Measurements from ENCODE around the gene CSNK1D.
A peak's percentile ranks its signal among the peaks of the same experiment; 100 is the strongest.

Gene CSNK1D

DNA sequence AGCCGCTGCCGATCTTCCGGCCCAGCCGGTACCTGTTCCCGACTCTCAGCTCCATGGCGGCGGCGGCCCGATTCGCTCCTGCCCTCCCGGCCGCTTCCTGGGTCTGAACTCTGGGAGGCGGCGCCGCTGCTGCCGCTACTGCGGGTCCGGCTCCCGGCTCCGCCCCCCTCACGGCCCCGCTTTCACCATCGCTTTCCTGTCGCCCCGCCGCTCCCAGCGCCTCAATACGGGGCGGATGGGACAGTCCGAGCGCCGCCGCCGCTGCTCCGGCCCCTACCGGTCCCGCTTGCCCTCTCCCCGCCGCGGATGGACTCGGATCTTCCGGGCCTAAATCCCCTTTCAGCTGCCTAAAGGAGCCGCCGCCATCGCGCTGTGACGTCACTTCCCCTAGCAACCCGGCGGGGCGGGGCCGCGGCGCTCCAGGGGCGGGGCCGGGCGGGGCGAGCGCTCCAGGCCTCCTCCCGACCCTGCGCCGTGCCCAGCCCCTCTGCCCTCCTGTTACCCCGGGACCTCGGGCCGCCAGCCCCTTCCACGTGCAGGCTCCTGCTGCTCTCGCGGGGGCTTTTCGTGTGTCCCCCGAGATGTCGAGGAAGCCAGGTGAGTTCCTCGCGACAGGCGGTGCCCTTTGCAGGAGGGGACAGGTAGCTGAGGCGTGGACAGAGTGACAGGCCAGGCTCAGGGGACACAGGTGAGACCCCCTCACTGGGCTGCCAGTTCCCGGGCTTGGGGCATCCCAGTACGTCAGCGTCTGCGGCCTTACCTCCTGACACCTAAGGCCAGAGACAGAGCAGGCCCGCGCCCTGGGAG, at the start of gene CSNK1D:
CSNK1D (minus strand) TSS at position 374 of the 807 bp plus-strand sequence; CDS start at position 55, 319 bp downstream.
- DNase-seq = peak; percentile 43

DNA sequence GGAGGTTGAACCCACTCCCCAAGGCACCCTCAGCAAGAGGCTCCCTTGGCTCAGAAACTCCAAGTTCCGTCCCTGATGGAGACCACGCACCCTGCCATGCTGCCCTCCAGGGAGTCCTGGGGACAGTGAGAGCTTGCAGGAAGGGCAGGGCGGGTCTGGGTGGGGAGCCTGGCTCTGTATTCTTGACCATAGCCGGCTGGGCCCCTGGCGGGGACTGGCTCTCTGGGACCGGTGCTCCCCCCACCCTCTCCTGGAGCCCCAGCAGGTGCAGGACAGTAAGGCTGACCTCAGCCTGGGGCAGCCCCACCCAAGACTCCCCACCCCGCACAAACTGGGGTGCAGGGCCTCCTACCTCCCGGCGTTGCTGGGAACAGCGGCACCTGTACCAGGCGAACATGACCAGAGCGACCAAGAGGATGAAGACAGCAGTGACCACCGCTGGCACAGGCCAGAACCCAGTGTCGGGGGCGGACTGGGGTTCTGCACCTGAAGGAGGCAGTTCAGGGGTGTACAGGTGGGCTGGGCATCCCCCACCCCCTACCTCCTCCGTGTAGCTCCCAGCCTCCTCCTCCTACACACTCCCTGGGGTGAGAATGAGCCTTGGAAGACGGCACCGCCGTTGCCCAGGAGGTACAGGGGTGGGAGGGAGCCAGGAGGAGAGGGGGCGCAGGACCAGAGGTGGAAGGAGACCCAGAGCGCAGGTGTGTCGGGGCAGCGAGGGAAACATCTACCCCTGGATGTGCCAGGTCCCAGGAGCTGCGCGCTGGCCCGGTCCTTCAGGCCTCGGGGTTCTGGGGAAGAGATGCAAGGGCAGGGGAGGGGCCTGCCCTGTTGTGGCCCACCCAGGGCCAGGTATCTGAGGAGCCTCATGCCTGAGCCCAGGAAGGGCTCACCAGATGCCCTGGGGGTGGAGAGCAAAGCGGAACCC, 49.3 kb upstream of the CSNK1D start:
- no peak for DNase-seq

DNA sequence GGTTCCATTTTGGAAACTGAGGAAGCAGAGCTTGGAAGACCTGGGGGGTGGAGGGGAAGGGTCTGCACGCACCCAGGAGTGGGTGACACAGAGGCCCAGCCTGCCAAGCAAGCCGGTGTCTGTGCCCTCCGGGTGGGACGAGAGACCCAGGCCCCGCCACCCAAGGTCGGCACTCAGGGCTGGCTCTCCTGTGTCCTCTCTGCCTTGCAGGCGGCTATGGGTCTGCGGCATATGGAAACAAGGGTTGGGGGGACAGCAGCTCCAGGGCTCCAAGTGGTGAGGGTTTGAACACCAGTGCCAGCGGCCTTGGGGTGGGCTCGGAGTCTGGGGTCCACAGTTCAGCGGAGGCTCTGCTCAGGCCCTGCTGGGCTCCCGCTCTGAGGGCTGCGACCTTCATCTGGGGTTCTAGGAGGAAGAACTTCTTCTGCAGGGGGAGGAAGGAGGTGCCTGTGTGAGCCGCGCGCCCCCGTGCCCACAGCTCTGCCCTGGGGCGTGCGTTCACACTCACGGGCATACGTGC, 48.5 kb upstream of the CSNK1D start:
- no peak for DNase-seq

DNA sequence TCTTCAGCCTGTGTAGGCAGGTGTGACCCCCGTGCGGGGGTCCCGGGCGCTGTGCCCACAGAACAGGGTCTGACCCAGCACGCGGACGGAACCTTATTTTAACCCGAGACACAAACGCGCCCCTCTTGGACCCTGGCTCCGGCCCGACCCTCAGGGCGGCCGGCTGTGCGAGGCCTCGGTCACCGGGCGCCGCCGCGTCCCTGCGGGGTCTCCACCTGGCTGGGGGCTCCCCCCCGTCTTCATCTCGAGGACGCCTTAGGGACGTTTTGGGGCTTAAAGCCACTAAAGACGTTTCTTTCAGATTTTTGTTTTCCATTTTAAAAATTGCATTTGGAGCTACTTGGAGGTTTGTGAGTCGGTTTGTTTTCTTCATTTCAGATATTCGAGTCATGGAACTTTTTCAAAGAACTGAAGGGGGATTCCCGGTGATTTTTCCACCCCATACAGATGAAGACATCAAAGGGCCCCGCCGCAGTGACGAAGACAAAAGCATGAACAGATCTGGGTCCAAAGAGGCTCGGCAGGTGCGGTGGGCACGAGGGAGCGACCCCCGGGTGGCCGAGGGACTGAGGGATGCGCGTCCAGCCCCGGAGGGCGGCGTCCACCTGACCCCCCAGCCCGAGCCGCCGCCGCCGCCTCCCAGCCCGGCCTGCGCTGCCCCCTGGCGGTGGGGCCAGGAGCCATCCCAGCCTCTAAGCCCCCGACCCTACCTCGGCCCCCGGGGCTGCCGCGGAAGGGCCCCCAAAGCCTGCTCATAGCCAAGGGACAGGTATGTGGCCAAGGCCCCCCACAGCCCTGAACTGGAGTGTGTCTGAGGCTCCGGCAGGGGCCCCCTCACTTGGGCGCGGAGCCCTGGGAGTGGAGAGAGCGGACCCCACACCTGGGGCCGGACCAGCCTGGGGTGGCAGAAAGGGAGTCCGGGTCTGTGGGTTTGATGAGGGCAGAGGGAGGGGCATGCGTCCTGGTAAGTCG, 47.7 kb upstream of the CSNK1D start:
- DNase-seq = no peak

DNA sequence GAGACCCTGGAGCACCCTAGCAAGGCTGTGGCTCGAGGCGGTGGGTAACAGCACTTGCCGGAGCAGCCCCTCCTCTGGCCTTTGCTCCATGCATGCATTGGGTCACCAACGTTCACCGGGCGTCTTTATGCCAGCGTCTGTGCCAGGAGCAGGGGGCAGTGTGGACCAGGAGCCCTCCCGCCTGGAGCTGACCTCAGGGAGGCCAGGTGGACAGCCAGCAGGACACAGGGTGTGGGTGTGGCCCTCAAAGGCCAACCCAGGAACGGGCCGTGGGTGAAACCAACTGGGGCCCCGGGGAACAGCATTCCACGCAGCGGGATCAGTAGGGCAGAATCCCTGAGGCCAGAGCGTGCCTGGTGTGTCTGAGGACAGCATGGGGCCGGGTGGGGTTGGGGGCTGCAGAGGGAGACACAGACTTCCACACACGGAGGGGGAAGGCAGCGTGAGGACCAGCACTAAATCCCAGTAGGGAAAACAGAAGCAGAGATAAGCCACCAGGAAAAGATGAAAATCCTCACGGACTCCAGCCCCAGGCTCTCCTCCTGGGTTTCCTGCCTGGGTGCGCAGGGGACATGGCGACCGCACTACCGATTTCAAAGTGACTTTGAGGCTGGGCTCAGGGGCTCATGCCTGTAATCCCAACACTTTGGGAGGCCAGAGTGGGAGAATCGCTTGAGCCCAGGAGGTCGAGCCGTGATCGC, 46.8 kb upstream of the CSNK1D start:
- no peak for DNase-seq

DNA sequence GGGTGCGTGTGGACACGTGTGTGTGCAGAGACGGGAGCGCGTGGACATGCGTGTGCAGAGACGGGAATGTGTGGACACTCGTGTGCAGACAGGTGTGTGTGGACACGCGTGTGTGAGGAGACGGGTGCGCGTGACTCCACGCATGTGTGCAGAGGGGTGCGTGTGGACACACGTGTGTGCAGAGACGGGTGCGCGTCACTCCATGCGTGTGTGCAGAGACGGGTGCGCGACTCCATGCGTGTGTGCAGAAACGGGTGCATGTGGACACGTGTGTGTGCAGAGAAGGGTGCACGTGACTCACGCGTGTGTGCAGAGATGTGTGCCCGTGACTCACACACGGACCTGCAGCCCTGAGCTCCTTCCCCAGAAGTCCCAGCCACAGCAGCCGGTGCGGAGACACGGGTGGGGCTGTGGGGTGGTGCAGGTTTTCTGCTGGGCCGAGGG, 46.1 kb upstream of the CSNK1D start:
- no peak for DNase-seq

DNA sequence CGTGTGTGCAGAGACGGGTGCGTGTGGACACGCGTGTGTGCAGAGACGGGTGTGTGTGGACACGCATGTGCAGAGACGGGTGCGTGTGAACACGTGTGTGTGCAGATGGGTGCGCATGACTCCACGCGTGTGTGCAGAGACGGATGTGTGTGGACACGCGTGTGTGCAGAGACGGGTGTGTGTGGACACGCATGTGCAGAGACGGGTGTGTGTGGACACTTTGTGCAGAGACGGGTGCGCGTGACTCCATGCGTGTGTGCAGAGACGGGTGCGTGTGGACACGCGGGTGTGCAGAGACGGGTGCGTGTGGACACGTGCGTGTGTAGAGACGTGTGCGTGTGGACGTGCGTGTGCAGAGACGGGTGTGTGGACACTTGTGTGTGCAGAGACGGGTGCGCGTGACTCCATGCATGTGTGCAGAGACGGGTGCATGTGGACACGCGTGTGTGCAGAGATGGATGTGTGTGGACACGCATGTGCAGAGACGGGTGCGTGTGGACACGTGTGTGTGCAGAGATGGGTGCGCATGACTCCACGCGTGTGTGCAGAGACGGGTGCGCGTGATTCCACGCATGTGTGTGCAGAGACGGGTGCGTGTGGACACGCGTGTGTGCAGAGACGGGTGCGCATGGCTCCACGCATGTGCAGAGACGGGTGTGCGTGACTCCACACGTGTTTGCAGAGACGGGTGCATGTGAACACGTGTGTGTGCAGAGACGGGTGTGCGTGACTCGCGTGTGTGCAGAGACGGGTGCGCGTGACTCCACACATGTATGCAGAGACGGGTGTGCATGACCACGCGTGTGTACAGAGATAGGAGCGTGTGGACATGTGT, 45.5 kb upstream of the CSNK1D start:
- no peak for DNase-seq

DNA sequence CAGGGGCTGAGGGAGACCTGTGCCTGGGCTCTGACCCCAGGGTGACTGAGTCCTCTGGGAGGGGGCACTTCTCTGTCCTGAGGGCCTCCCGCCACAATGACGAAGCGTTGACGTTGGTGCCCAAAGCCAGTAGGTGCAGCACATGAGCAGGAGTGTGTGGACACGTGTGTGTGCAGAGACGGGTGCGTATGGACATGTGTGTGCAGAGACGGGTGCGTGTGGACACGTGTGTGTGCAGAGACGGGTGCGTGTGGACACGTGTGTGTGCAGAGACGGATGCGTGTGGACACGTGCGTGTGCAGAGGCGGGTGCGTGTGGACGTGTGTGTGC, 44.6 kb upstream of the CSNK1D start:
- no peak for DNase-seq

DNA sequence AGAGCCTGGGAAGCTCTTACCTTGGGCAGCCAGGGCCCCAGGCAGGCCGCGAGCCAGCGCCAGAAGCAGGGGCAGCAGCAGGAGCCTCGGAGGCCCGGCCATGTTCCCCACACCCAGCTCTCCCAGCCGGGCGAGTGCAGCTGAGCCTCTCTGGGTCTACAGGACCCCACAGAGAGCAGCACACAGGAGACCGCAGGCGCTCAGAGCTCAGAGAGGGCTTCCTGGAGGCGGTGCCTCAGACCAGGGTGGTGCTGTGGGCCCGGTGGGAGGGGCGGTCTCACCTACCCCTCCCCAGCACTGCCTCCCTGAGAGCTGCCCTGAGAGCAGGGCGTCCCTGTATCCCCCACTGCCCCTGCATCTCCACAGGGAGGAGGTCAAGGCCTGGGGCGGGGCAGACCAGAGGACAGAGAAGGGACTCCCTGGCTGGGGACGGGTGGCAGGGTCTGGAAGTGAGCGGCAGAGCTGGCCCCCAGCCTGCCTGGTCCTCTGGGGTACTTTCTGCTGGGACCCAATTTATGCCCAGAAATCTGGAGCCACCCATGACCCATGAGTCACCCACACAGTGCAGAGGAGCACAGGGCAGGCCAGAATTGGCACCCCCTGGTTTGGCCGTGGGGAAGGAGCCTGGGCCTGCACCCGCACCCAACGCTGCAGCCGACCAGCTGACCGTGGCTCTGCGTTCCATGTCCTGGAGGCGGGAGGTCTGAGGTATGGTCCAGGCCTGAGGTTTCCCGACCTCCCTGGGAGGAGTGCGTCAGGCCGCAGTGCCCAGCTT, 44.1 kb upstream of the CSNK1D start, which contains the start of gene CD7:
CD7 (minus strand) TSS at position 215 of the 775 bp plus-strand sequence; CDS start at position 102, 113 bp downstream.
- no peak for DNase-seq

DNA sequence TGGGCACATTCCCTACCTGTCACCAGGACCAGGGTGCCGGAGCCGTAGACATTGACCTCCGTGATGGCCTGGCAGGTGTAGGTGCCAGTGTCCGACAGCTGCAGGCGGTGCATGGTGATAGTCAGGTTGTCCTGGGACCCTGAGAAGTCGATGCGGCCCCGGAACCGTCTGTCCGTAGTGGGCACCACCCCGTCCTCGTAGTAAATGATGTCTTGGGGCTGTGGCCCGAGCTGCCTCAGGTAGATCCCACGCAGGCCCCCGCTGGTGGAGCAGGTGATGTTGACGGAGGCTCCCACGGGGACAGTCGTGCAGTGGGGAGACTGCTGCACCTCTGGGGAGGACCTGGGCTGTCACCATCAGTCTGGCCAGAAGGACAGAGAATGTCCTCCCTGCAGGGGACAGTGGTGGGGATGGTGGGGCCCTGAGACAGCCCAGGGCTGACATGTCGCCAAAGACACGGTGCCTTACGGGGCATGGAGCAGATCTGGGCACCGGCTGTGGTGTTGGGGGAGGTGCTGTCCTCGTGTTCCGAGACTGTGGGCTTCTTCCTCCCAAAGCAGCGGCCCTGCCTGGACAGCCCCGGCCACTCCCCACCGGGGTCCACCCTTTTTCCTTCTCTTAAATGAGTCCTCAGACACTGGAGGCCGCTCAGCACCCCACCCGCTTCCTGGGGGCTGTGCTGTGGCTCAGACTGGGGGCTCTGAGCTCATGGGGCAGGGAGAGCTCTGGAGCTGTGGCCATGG, 43.3 kb upstream of the CSNK1D start:
- DNase-seq = no peak

DNA sequence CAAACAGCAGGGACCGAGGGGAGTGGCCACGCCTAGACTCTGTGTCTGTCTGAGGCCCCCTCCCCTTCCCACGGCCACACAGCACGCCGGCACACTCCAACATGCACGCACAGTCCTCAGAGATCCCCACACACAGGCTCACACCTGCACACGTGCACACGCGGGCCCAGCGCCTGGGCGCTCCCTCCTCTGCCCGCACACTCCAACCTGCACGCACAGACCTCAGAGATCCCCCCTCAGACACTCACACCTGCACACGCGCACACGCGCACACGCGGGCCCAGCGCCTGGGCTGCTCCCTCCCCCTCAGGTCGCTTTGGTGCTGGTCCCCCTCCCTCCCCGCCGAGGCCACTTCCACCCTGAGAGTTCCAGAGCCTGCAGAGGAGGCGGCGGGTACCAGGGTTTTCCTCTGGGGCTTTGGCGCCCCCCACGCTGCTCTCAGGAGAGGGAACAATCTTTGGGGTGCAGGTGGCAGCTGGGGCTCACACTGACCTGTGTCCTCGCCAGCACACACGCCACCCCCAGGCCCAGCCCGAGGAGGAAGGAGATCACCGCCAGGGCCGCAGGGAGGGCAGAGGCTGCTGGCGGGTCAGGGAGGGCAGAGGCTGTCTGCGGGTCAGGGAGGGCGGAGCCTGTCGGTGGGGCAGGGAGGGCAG, 42.3 kb upstream of the CSNK1D start:
- no peak for DNase-seq

DNA sequence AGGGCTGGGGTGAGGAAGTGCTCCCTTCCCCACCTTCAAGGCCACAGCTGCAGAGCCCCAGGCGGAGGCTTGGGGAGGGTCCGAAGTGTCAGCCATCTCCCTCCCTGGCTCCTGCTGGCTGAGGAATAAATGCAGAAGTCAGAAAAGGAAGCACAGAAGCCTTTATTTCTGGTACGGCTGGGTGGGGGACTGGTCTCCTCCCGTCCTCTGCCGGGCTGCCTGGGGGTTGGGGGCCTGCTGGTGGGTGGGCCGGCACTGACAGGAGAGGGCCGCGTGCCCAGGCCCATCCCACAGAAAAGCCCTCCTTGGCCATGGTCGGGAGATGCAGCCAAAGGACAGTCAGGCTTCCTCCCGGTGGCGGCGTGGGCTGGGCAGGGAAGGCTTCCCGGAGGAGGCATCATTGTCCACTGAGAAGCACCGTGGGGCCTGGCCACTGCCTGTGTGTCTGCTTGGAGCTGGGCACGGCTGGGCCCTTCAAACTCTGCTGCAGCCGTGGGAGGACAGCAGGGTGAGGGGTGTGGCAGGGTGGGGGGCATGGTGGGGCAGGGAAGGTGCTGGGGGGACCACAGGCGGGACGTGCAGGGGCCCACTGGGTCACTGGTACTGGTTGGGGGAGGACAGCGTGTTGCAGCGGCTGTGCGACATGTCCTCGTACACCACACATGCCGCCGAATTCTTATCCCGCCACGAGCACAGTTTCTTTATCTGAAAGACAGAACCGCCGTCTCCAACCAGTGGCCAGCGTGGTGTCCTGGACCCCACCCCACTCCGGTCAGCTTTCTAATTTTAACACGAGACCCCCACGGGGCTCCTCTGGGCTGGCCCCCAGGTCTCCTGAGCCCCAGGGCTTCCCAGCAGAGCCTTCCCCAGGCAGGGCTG, 41.5 kb upstream of the CSNK1D start:
- no peak for DNase-seq

DNA sequence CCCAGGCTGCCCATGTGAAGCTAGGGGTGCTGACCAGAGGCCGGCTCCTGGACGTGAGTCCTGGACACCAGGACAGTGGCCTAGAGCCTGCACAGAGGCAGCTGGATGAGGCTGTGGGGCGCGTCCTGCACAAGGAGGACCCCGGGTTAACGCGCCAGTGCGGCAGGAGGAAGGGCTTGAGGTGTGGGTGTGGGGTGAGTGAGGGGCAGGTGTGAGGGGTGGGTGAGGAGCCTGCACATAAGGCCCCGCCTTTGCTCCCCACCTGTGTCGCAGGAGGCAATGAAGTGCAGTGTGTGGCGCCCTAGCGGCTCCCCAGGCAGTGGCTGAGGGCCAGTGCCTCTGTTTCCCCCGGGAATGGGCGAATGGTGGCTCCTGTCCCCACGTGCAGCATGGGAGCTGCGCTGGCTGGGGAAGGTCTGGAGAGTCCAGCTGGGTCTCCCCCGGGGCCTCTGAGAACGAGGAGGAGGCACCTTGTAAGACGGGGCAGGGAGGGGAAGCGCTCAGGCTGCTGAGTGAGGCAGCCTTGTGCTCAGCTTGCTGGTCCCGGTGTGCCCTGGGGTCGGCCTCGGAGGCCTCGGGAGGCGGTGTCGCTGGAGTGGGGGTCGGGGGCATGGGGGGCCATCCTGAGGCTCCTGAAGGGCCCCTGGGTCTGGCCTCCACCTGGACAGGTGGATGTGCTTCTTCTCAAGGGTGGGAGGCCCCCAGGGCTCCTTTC, 40.7 kb upstream of the CSNK1D start:
- no peak for DNase-seq

DNA sequence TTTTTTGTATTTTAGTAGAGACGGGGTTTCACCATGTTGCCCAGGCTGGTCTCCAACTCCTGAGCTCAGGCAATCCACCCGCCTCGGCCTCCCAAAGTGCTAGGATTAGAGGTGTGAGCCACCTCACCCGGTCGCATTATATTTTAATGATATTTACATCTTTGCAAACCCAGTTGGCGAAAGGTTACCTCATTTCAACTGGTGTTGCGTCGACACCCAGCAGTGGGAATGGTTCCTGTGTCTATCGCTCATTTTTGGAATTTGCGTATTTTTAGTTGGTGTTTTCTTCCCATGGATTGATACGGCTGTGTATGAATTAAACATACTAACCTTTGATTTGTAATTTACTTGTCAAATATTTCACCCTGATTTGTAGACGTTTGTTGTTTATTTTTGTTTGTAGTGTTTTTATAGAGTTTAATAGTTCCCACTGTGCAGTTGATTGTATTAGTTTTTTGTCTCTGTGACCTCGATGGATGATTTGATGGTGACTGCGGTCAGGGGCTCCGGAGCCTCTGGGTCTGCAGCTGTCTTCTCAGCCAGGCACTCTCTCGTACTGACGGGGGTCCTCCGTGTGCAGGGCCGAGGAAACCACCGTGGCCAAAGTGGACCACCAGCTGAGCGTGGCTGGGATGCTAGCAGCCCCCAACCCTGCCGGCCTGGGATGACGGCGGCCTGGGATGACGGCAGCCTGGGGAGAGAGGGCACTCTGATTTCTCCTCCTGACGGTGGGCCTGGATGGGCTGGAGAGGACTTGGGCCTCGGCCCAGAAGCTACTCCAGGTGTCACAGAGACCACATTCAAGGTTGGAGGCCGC, 39.9 kb upstream of the CSNK1D start:
- no peak for DNase-seq

DNA sequence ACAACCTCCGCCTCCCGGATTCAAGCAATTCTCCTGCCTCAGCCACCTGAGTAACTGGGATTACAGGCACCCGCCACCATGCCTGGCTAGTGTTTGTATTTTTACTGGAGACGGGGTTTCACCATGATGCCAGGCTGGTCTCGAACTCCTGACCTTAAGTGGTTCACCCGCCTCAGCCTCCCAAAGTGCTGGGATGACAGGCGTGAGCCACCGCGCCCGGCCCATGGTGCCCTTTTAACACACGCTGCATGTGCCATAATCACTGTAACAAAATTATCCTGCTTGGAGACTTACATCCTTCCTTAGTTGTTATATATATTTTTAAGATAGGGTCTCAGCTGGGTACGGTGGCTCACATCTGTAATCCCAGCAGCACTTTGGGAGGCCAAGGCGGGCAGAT, 38.5 kb upstream of the CSNK1D start:
- DNase-seq = no peak

DNA sequence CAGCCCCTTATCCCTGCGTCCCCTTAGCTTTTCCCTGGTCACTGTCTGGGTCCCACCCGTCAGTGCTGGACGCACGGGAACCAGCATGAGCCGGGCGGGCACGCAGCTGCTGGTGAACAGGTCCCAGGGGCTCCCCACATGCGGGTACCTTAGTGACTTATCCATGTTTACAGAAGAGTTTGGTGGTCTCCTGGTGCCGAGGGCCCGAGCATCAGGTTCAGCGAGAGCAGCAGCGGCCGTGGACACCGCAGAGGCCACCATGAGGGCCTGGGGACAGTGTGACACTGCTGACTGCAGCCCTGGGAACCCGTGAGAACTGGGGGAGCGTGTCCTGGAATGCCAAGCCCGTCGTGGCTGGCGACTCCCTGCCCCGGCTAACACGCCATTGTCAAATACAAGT, 37.4 kb upstream of the CSNK1D start:
- no peak for DNase-seq
